Measurements from ENCODE around the gene PPP1R7.

DNA sequence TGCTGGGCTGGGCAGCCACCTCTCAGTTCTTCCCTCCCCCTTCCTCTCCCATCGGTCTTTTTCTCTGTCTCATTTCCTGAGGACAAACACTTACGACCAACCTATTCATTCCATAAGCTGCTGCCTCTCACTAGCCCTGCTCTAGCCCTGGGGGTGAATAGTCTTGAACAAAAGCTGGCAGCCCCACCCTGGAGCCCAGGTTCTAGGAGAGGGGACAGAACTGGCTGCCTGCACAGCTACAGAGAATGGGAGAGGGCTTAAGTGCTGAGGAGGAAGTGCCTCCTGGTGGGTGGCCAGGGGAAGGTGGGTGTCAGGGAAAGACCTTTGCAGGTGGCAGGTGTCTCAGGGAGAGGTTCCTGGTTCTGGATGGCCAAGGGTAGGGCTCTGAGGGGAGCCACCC is 61.0 kb downstream of the PPP1R7 start:
- TF ChIP-seq, protein P1, sequence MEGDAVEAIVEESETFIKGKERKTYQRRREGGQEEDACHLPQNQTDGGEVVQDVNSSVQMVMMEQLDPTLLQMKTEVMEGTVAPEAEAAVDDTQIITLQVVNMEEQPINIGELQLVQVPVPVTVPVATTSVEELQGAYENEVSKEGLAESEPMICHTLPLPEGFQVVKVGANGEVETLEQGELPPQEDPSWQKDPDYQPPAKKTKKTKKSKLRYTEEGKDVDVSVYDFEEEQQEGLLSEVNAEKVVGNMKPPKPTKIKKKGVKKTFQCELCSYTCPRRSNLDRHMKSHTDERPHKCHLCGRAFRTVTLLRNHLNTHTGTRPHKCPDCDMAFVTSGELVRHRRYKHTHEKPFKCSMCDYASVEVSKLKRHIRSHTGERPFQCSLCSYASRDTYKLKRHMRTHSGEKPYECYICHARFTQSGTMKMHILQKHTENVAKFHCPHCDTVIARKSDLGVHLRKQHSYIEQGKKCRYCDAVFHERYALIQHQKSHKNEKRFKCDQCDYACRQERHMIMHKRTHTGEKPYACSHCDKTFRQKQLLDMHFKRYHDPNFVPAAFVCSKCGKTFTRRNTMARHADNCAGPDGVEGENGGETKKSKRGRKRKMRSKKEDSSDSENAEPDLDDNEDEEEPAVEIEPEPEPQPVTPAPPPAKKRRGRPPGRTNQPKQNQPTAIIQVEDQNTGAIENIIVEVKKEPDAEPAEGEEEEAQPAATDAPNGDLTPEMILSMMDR (IDR thresholded peaks at IDR 0.05; ENCODE audit: poor library complexity, severe bottlenecking) = no peak
- no peak for TF ChIP-seq EZH2 (IDR thresholded peaks at IDR 0.05; ENCODE audit: borderline replicate concordance, insufficient read depth, low read length, poor library complexity, severe bottlenecking)
- no peak for TF ChIP-seq RAD21 (conservative IDR thresholded peaks at IDR 0.05)
- TF ChIP-seq EP300 (conservative IDR thresholded peaks at IDR 0.05; ENCODE audit: poor library complexity, severe bottlenecking) = no peak
- no peak for TF ChIP-seq POLR2AphosphoS5 (IDR thresholded peaks at IDR 0.05)

All from neural cell (in vitro differentiated cells).